Measurements from ENCODE around the gene MLN. TPM values are rescaled to one million over a fixed set of nuclear protein-coding genes. Genes with fewer than 3 reads are reported as not detected.

MLN gene
- total RNA-seq, 1 donor from 2014 or later, result not detected

DNA sequence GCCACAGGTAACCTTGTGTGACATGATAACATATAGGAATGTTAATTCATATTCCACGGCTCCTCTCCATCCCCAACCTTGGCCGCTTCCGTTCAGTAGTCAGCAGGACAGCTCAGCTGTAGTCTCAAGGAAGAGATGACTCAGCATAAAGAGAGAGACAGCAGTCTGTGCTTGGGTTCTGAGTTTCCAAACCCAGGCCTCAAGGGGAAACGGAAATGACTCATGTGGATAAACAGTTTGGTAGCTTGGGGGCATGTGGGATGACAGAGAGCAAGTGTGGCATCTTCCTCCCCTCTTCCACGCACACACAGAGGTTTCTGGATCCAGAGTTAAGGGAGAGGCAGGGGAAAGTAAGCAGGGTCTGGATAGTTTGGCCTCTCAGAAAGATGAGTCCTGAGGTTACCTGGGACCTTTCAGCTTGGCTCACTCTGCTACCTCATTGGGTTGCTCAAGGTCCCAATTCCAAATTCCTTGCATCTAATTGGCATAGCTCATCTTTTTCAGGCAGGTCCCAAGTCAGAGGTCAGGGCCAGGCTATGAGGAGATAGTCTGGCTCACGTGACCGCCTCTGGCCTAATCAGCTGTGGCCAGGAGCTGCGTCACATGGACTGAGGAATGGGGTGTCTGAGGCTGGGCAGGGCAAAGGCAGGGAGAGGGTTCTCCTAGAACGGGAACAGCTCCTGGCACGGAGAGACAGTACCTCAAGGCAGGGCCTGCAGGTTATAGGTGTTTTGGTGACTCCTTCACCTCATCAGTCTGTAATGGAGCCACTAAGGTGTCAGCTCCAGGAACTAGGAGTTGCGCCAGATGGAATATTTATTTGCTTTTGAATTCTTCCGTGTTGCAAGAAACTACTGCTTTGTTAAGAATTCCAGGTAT lies 36.5 kb upstream of the MLN start:
- H3K27ac Mint-ChIP-seq (ENCODE audit: unreplicated experiment), result no peak overlapping the region
- H3K4me3 Mint-ChIP-seq (ENCODE audit: unreplicated experiment), result no peak overlapping the region
- H3K9me3 Mint-ChIP-seq (ENCODE audit: unreplicated experiment), result no peaks in the 10 kb centered on the region
- H3K27me3 Mint-ChIP-seq (ENCODE audit: unreplicated experiment), result peaks cover 5% of the 10 kb centered on the region
- TF ChIP-seq, protein P1, sequence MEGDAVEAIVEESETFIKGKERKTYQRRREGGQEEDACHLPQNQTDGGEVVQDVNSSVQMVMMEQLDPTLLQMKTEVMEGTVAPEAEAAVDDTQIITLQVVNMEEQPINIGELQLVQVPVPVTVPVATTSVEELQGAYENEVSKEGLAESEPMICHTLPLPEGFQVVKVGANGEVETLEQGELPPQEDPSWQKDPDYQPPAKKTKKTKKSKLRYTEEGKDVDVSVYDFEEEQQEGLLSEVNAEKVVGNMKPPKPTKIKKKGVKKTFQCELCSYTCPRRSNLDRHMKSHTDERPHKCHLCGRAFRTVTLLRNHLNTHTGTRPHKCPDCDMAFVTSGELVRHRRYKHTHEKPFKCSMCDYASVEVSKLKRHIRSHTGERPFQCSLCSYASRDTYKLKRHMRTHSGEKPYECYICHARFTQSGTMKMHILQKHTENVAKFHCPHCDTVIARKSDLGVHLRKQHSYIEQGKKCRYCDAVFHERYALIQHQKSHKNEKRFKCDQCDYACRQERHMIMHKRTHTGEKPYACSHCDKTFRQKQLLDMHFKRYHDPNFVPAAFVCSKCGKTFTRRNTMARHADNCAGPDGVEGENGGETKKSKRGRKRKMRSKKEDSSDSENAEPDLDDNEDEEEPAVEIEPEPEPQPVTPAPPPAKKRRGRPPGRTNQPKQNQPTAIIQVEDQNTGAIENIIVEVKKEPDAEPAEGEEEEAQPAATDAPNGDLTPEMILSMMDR (IDR thresholded peaks at IDR 0.05; ENCODE audit: unreplicated experiment), result no peak
- DNase-seq (ENCODE audit: low spot score), result no peak
- H3K36me3 Mint-ChIP-seq (ENCODE audit: low read depth, unreplicated experiment), result no peaks in the 10 kb centered on the region
- H3K4me1 Mint-ChIP-seq (ENCODE audit: unreplicated experiment), result peaks cover 15% of the 10 kb centered on the region

DNA sequence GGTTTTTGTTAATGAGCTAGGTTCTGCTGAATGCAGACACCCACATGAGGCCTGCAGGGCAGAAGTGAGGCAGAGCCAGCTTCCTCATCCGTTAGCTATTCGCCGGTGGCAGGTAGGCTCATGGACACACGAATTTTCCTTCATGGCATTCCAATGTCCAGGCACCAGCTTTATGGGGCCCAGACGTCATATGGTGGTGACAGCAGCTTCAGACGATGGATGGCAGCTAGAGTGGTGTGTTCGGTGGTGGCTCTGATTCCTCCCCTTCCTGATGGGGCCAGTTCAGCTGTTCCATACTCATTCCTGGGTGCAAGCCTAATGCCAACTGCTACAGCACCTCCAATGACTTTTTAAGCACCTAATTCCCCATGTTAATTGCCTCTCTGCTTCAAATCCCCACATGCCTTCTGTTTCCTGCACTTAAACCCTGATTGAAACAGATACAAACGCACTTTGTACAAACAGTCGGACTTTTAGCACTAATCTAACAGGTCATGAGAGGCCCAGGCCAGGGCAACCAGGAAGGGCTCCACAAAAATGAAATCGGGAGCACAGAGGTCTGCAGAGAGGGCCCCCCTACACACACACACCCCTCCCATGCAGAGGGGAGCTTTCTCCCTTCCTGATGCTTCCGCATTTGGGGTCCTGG lies 35.7 kb upstream of the MLN start:
- H3K9me3 Mint-ChIP-seq (ENCODE audit: unreplicated experiment), result no peaks in the 10 kb centered on the region
- H3K4me1 Mint-ChIP-seq (ENCODE audit: unreplicated experiment), result peaks cover 12% of the 10 kb centered on the region
- DNase-seq (ENCODE audit: low spot score), result no peak

DNA sequence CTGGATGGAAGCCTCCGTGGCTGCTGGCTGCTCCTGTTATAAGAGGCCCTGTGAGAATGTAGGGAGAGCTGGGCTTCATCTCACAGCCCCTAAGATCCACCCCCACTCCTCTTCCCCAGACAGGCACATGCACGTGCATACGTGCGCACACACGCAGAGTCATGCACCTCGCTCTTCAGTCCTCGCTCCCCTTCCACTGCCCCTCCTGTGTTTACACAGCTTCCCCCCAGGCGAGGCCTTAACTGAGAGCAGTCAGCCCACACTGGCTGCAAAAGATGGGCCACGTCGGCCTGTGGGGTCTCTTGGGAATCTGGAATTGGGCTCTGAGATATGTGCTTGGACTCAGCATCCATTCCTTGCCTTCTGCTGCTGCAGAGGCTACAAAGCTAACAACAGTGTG lies 35.2 kb upstream of the MLN start:
- Mint-ChIP-seq H3K4me1 (ENCODE audit: unreplicated experiment) (peaks cover 11% of the 10 kb centered on the region), H3K27ac (ENCODE audit: unreplicated experiment) (no peak overlapping the region)

More for the DNA sequence above, 35.7 kb upstream of the MLN start:
- Mint-ChIP-seq H3K4me3 (ENCODE audit: unreplicated experiment) (no peak overlapping the region), H3K36me3 (ENCODE audit: low read depth, unreplicated experiment) (no peaks in the 10 kb centered on the region), H3K27me3 (ENCODE audit: unreplicated experiment) (peaks cover 5% of the 10 kb centered on the region), H3K27ac (ENCODE audit: unreplicated experiment) (no peak overlapping the region)
- TF ChIP-seq, protein P1 (IDR thresholded peaks at IDR 0.05; ENCODE audit: unreplicated experiment), result no peak

DNA sequence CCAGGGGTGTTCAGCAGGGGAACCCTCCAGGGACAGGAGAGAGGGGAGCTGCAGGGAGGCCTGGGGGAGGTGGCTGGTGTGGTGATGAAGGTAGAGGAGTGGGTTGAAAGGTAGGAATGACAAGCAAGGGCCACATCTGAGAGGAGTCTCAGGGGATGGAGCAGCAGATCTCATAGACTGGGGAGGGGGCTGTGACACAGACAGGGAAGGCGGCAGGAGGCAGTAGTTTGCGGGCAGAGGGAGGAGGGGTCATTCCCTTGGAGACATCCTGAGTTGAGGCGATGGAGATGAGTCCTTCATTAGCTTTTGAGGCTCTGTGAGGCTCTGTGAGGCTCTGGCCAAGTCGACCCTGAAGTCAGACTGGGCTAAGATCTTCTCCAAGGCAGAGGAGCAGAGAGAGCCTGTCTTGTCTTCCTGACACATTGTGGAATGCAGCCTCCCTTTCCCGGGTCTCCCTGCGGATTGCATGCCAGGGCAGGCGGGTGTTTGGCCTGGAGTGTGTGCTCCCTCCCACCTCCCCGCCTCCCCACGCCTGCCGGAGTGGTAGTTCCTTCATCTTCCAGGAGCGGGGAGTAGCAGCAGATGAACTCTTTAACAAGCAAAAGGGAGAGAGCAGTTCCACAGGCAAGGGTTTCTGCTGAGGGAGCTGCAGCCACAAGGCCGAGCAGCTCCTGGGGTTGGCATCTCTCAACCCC lies 34.3 kb upstream of the MLN start:
- Mint-ChIP-seq H3K27me3 (ENCODE audit: unreplicated experiment) (peaks cover 4% of the 10 kb centered on the region), H3K27ac (ENCODE audit: unreplicated experiment) (no peak overlapping the region), H3K36me3 (ENCODE audit: low read depth, unreplicated experiment) (peaks cover 8% of the 10 kb centered on the region), H3K4me1 (ENCODE audit: unreplicated experiment) (peaks cover 11% of the 10 kb centered on the region), H3K4me3 (ENCODE audit: unreplicated experiment) (no peak overlapping the region), H3K9me3 (ENCODE audit: unreplicated experiment) (peaks cover 4% of the 10 kb centered on the region)
- no peak for DNase-seq (ENCODE audit: low spot score)
- TF ChIP-seq, protein P1 (IDR thresholded peaks at IDR 0.05; ENCODE audit: unreplicated experiment), result no peak

More for the DNA sequence above, 35.2 kb upstream of the MLN start:
- Mint-ChIP-seq H3K4me3 (ENCODE audit: unreplicated experiment) (no peak overlapping the region), H3K27me3 (ENCODE audit: unreplicated experiment) (peaks cover 3% of the 10 kb centered on the region), H3K9me3 (ENCODE audit: unreplicated experiment) (no peaks in the 10 kb centered on the region), H3K36me3 (ENCODE audit: low read depth, unreplicated experiment) (no peaks in the 10 kb centered on the region)
- TF ChIP-seq, protein P1 (IDR thresholded peaks at IDR 0.05; ENCODE audit: unreplicated experiment), result no peak
- DNase-seq (ENCODE audit: low spot score), result no peak

All from endothelial cell (in vitro differentiated cells).